ENCODE data around the gene ALPK3. TPM values are rescaled to one million over a fixed set of nuclear protein-coding genes. Genes with fewer than 3 reads are reported as not detected.

The ALPK3 gene
- total RNA-seq, 1 experiment from 2014 or later, result 2.0 TPM

DNA sequence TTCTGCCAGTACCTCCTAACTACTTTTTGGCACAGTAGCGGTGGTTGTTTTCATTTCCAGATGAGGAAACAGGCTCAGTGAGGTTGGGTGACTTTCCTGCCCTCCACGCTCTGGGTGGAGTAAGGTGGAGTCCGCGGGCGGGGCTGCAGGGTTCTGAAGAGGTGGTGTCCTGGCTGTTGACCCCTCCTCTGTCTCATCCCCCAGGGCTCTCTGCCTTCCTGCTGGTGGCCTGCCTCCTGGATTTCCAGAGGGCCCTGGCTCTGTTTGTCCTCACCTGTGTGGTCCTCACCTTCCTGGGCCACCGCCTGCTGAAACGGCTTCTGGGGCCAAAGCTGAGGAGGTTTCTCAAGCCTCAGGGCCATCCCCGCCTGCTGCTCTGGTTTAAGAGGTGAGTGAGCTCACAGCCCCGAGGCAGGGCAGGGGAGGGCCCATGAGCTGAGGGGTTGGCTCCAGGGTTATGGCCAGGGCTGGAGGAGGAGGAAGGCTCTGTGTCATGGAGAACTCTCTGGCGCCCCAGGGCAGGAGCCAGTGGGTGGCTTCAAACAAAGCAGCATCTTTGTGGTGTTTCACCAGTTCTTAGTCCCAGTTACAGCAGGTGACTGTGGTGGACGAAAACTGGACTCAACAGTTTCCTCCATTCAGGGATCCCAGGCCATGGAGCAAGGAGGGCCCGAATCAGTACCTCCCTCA is 77.7 kb downstream of the ALPK3 start:
- DNase-seq (ENCODE audit: low read depth, low spot score), result no peak

More for the DNA sequence above, 77.7 kb downstream of the ALPK3 start:
- ATAC-seq, result peak; percentile 54
- no peak overlapping the region for H2AFZ ChIP-seq (ENCODE audit: low read depth, low read length, poor library complexity, severe bottlenecking)
- TF ChIP-seq SIN3A (IDR thresholded peaks at IDR 0.05; ENCODE audit: low read depth) (no peak), CBX3 (IDR thresholded peaks at IDR 0.05; ENCODE audit: low read depth) (no peak), YY1 (IDR thresholded peaks at IDR 0.05; ENCODE audit: extremely low read depth, insufficient replicate concordance, low read depth, low read length) (no peak), TCF7L2 (IDR thresholded peaks at IDR 0.05; ENCODE audit: borderline replicate concordance, extremely low read depth, insufficient read depth, insufficient read length) (no peak), RAD21 (IDR thresholded peaks at IDR 0.05; ENCODE audit: low read depth) (no peak), ZNF274 (IDR thresholded peaks at IDR 0.05; ENCODE audit: low read depth, low read length) (no peak), POLR2AphosphoS5 (IDR thresholded peaks at IDR 0.05; ENCODE audit: low read depth, low read length) (no peak), ZFX (IDR thresholded peaks at IDR 0.05) (no peak), EZH2phosphoT487 (IDR thresholded peaks at IDR 0.05; ENCODE audit: borderline replicate concordance) (no peak), ELF1 (IDR thresholded peaks at IDR 0.05; ENCODE audit: borderline replicate concordance, low read depth) (no peak), SRF (IDR thresholded peaks at IDR 0.05; ENCODE audit: low read depth) (no peak), EGR1 (IDR thresholded peaks at IDR 0.05; ENCODE audit: low read depth) (no peak), EZH2 (IDR thresholded peaks at IDR 0.05) (no peak), POLR2A (IDR thresholded peaks at IDR 0.05; ENCODE audit: borderline replicate concordance, extremely low read depth, insufficient read depth, insufficient read length) (no peak)
- TF ChIP-seq, protein P1, sequence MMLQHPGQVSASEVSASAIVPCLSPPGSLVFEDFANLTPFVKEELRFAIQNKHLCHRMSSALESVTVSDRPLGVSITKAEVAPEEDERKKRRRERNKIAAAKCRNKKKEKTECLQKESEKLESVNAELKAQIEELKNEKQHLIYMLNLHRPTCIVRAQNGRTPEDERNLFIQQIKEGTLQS (IDR thresholded peaks at IDR 0.05), result no peak
- TF ChIP-seq, protein P2, sequence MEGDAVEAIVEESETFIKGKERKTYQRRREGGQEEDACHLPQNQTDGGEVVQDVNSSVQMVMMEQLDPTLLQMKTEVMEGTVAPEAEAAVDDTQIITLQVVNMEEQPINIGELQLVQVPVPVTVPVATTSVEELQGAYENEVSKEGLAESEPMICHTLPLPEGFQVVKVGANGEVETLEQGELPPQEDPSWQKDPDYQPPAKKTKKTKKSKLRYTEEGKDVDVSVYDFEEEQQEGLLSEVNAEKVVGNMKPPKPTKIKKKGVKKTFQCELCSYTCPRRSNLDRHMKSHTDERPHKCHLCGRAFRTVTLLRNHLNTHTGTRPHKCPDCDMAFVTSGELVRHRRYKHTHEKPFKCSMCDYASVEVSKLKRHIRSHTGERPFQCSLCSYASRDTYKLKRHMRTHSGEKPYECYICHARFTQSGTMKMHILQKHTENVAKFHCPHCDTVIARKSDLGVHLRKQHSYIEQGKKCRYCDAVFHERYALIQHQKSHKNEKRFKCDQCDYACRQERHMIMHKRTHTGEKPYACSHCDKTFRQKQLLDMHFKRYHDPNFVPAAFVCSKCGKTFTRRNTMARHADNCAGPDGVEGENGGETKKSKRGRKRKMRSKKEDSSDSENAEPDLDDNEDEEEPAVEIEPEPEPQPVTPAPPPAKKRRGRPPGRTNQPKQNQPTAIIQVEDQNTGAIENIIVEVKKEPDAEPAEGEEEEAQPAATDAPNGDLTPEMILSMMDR (IDR thresholded peaks at IDR 0.05 in 2 of 3, conservative IDR thresholded peaks at IDR 0.05 in 1 of 3; ENCODE audit: borderline replicate concordance in 1 of 3, insufficient read depth in 1 of 3, low read depth in 2 of 3, low read length in 2 of 3), result no peak
- TF ChIP-seq, protein P3, sequence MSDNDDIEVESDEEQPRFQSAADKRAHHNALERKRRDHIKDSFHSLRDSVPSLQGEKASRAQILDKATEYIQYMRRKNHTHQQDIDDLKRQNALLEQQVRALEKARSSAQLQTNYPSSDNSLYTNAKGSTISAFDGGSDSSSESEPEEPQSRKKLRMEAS (IDR thresholded peaks at IDR 0.05), result no peak
- TF ChIP-seq, protein P4, sequence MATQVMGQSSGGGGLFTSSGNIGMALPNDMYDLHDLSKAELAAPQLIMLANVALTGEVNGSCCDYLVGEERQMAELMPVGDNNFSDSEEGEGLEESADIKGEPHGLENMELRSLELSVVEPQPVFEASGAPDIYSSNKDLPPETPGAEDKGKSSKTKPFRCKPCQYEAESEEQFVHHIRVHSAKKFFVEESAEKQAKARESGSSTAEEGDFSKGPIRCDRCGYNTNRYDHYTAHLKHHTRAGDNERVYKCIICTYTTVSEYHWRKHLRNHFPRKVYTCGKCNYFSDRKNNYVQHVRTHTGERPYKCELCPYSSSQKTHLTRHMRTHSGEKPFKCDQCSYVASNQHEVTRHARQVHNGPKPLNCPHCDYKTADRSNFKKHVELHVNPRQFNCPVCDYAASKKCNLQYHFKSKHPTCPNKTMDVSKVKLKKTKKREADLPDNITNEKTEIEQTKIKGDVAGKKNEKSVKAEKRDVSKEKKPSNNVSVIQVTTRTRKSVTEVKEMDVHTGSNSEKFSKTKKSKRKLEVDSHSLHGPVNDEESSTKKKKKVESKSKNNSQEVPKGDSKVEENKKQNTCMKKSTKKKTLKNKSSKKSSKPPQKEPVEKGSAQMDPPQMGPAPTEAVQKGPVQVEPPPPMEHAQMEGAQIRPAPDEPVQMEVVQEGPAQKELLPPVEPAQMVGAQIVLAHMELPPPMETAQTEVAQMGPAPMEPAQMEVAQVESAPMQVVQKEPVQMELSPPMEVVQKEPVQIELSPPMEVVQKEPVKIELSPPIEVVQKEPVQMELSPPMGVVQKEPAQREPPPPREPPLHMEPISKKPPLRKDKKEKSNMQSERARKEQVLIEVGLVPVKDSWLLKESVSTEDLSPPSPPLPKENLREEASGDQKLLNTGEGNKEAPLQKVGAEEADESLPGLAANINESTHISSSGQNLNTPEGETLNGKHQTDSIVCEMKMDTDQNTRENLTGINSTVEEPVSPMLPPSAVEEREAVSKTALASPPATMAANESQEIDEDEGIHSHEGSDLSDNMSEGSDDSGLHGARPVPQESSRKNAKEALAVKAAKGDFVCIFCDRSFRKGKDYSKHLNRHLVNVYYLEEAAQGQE (IDR thresholded peaks at IDR 0.05; ENCODE audit: low read depth), result no peak
- intact Hi-C loops (cut with micrococcal nuclease), result no loop called here
- no peaks in the 10 kb centered on the region for H3K27me3 ChIP-seq (ENCODE audit: insufficient read depth, low read length)
- POLR2A ChIA-PET, result no interaction called here
- no peak overlapping the region for H3K4me3 ChIP-seq (replicated peaks in 1 of 2; ENCODE audit: low read depth in 1 of 2, low read length in 2 of 2)
- H4K20me1 ChIP-seq (ENCODE audit: insufficient read depth), result no peaks in the 10 kb centered on the region
- no peaks in the 10 kb centered on the region for H3K9me2 ChIP-seq (ENCODE audit: insufficient read depth)
- H3K36me3 ChIP-seq (ENCODE audit: control insufficient read depth in 1 of 2, insufficient read depth in 2 of 2, low read length in 2 of 2), result no peaks in the 10 kb centered on the region
- H3K4me2 ChIP-seq (ENCODE audit: low read length), result no peak overlapping the region
- no TSS peak for BruUV-seq (replicated peaks)
- no peaks in the 10 kb centered on the region for H3K79me2 ChIP-seq (ENCODE audit: insufficient read depth, low read length)
- H3K9me3 ChIP-seq (ENCODE audit: control insufficient read depth in 1 of 2, insufficient read depth in 1 of 2, low read depth in 1 of 2, low read length in 2 of 2), result no peaks in the 10 kb centered on the region
- H3K27ac ChIP-seq (ENCODE audit: low read depth, low read length), result no peak overlapping the region
- H3K4me1 ChIP-seq (ENCODE audit: control insufficient read depth in 1 of 2, insufficient read depth in 2 of 2, low read length in 2 of 2), result peaks cover 0 to 10% of the 10 kb centered on the region in 2 experiments; a peak in 1 of 4 replicates
- RAD21 ChIA-PET (ENCODE audit: low non-redundant PET in 1 of 2, low total read pairs in 2 of 2, uncharacterized antibody in 2 of 2, unreplicated experiment in 2 of 2), result no interaction called here
- H3K9ac ChIP-seq (ENCODE audit: low read length), result no peak overlapping the region
- CTCF ChIA-PET, result no interaction called here
